Inflammatory macrophage treated with lipopolysaccharide for 1 hour (primary cell): ENCODE results near the gene DCDC1.

Source experiments
- DNase-seq, 2 donors: peaks; one replicate each; pipeline ENCODE4 v3.0.0-alpha.2; 2020 to 2022

Gene DCDC1

DNA sequence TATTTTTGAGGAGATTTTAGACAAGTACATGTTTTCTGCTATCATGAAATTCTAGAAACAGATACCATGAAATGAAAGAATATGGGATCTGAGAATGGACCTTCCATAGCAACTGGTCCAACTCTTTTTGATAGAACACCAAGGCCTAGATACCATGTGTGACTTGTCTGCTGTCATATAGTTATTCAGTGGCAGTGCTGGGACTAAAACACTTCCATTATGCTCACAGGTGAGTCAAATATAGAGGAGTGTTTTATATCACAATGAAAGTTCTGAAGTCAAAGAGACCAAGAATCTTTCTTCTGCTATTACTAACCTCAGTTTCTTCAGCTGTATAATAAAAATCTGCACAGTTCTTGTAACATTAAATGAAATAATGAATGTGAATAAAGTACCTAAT lies 276.9 kb downstream of the DCDC1 start:
- no peak for DNase-seq

DNA sequence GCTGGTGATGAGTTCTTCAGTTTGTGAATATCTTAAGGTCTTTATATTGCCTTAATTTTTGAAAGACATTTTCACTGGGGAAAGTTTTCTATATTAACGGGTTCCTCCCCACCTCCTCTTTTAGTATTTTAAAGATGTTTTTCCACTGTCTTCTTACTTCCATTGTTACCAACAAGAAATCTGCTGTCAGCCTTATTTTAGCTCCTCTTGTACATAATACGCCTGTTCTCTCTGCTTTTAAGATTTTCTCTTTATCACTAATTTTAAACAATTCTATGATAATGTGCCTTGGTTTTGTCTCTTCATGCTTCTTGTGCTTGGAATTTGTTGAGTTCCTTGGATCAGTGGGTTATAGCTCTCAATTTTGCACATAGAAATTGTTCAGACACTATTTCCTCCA lies 280.4 kb downstream of the DCDC1 start:
- no peak for DNase-seq

DNA sequence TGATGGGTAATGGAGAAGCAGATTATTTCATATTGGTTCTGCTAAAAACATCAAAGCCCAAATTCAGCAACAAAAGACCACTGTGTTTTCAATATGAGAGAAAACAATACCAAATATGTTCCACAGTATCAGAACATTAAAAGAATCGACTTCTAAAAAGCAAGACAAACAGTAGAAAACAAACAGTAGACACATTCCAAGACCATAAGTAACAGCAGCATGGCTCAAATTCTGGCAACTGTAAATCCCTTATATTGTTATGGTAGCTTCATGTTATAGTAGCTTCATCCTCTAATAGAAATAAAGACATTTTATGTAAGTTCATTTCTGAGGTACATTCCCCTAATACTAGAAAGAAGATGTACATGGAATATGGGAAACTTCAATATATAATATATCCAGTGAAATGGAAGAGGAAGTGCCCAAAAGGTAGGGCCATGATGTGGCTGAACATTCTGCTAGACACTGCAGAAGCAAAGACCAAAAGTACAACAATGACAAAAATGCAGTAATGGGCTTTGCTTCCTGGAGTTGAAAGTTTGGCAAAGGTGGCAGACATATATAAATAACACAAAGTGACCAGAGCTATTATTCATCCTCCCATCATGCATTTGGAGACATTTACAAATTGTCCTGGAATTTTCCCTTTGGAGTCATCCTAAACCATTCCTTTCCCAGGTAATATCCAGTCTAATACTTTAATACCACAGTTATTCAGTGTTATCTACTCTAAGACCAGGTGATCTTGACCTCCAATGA lies 299.9 kb downstream of the DCDC1 start:
- DNase-seq: no peak

DNA sequence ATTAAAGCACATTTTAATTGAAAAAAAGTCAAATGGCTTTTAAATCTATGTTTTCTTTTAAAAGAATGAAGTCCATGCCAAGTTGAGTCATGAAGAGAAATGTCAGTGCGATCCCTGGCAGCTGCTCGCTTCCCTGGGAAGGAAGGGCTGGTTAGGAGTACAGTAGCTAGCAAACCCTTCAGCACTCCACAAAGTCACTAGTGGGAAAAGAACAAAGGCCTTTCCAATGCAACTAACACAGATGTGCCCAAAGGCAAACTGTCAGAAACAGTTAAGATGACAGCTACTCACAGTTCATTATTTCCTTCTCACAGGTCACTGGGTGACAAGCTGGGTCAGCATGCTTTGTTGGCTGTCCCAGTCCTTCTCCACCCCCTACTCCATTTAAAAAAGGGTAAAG lies 308.7 kb downstream of the DCDC1 start:
- no peak for DNase-seq

DNA sequence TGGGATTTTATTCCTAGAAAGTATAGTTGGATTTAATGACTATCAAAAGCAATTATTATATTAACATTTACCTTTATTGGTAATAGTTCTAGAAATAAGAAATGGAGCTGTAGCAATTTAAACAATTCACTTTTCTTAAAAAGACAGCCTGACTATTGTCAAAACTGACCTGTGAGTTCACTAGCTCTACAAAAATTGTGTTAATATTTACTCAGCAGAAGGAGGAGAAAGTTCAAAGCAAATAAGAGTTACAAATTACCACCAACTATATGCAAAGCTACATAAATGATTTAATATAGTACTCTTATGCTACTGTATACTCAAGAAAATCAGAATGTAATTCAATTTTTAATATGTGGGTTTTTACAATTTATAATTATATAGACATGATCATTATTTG lies 310.0 kb downstream of the DCDC1 start:
- no peak for DNase-seq

DNA sequence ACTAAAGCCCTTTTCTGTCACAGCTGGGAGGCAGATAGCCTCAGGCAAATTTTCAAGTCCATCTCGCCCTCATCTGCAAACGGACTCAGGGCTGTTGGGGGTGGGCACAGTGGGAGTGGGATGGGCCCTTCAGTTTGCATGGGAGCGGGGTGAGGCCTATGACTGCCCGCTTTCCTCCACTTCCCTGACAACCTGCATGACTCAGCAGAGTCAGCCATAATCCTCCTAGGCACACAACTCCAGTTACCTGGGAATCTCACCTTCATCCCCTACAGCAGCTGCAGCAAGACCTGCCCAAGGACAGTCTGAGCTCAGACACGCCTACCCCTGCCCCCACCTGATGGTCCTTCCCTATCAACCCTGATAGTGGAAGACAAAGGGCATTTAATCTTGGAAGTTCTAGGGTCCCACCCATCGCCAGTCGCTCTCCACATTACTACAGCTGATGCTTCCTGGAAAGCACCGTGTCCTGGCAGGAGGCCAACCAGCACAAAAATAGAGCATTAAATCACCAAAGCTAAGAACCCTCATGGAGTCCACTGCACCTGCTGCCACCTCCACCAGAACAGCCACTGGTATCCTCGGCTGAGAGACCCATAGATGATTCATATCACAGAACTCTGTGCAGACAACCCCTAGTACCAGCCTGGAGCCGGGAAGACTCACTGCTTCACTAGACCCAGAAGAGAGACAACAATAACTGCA lies 319.3 kb downstream of the DCDC1 start:
- no peak for DNase-seq

DNA sequence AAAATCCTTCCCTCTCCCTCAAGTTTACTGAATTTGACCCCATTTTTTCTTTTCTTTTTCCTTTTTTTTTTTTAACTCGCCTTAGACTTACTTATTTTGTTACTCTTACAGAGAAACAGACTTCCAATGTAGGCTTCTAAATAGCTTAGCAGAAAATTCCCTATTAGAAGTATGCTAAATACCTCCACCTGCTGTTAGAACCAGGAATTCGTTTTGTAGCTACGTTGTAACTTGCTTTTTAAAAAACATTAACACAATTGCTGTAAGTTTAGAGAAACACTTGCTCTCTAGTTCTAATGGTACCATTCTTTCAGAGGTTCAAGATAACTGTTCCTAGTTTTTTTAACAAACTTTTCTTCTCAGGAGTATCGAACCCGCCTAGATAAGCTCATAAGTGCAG lies 324.2 kb downstream of the DCDC1 start:
- DNase-seq: peak in 1 of 2 donors; percentile 7

DNA sequence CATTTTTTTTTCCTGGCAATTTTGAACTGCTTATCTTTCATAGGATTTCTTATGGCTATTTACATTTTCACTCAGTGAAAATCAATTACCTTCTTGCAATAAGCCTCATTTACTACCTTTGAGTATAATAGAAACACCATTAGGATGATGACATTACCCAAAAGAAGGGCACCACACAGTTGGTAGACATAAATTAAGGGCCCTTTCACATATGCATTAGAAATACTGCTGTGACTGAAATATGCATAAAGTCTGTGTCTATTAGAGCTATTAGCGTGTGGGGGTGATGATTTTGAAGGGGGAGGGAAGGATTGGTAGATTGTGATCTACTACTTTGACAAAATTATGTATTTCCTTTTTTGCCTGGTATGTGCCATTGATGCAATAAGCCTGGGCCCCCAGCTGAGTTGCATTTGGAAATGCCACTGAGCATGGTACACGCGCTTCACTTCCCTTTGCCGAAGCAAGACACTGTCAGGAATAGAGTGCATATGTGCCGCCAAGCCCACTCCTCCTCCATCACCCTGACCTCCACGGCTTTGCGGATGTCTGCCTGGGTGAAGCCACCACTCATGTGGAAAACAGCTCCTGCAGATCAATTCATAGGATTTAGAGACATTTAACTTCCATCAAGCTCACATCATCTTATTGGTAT lies 339.3 kb downstream of the DCDC1 start:
- DNase-seq: no peak

DNA sequence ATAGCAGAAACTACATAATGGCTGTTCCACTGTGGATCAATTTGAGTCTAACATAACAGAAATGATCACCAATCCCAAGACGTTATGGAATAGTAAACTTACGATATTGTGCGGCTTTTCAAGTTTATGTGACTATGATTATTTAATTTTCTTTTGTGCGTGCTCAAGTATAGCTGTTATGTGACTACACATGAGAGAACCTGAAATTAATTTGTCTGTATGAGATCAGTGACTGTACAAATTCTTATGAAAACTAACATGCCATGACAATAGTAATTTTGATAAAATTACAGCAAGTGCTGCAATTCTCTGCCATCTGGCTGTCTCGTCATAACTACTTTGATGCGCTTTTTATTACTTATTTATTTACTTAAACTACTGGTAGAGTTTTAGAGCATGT lies 343.2 kb downstream of the DCDC1 start:
- no peak for DNase-seq

DNA sequence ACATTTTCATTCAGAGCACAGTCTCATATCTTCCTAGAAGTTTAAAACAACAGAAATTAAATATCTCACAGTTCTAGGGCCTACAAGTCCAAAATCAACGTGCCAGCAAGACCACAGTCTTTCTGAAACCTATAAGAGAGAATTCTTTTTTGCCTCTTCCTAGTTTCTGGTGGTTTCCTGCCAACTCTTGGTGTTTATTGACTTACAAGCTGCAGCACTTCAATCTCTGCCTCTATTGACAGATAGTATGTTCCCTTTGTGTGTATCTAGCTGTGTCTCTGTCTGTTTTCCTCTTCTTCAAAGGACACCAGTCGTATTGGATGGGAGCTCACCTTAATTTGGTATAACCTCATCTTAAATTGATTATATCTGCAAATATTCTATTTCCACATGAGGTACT lies 347.5 kb downstream of the DCDC1 start:
- no peak for DNase-seq

DNA sequence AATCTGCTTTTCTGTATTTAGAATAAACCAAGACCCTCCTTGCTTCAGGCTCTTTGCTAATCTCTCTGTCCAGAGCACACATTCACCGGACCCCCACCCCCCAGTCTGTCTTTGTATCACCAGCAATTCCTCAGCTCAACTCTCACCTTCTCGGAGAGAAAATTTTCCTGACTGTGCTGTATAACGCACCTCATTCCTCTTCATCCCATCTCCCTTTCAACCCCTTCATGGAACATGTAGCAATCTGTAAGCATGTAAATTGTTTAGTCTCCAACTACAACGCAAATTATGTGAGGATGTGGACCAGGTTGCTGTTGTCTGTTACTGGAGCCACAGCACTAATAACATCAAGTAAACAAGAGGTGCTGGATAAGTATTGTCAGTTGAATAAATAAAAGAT lies 349.8 kb downstream of the DCDC1 start:
- no peak for DNase-seq

DNA sequence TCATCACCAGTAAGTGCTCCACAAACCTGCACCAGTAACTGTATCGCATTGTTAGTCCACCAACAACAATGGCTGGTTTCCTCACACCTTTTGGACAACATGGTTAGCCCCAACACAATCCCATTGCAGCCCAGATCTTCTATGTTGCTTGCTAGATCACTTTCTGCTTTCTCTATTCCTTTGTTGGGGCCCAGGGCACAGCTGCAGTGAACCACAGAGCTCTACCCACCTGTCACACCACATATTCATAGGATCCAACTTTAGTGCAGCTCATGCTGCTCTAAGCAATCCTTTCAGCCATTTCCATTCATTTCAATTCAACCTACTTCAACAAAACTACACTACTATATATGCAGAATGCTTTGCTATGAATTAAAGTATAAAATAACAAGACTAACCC lies 364.3 kb downstream of the DCDC1 start:
- no peak for DNase-seq

DNA sequence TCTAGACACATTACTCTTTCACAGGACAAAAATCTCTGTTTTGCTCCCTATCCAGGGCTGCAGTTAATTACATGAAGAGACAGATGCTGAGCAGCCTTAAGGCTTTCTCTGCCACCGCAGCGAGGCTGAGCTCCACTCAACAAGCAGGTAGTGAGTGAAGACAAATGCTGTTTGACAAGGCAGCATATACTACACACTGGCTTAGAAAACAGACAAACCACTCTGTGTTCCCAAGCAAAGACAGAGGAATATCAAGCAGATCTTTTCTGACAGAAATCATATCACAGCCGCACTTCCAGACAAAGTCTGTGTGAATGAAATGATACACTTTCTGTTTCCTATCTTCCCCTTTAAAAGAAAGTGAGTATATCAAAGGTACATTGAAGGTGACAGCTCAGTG lies 368.1 kb downstream of the DCDC1 start:
- DNase-seq: no peak

DNA sequence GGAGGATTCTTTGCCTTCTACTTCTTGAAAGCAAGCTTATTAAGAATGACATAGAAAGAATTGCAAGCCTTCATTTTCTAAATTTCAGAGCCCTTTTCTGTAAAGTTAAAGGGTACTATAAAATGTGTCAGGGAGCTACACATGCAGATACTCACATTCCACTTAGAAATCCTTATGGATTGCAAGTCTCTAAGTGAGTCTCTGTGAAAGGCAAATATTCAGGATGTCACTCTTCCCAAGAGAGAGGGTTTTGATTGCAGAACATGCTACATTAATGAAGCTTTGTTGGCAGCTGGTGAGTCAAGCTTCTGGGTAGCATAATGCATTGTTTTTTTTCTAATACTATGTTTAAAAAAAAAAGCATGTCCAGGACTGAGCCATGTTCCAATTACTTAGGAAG lies 369.2 kb downstream of the DCDC1 start:
- DNase-seq: no peak

DNA sequence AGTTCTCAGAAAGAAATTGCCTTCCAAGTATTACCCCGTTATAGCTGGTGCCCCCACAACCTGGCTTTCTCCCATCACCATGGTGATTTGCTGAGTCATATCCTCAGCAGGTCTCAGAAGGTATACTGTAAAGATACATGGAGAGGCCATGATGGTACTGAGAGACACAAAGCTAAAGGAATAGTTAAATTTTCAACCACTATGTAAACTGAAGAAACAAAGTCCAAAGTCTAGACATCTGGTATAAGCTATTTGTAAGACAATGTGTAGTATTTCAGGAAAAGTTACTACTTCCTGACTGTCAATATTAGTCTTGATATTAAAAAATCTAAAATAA lies 377.1 kb downstream of the DCDC1 start:
- DNase-seq: no peak

DNA sequence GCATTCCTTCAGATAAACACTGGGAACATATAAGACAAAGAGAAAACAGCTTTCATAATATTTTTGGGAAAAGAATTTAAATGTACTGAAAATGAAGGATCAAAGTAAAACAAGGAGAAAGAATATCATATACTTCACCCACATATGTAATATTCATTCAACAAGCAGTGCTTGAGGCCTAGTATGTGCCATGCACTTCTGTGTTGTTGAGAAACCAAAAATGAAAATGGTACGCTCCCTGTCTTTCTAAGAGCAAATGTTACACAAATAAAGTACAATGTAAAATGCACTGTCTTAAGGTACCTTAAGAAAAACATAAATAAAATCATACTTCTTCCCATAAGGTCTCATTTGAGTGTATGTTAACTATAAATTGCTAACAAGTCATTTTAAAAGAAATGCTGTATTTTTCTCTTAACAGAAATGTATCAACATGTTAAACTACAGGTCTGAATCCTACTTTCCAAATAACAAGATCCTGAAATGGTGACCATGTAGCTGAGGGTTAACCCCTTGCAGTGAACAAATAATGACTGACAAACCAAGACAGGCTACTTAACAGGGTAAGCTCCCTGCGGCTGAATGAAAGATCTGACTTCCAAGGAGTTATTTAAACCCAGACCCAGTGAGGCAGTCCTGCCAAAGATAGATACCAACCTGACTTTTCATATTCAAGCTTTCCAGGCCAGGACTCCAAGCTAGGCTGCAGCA lies 377.6 kb downstream of the DCDC1 start:
- no peak for DNase-seq

DNA sequence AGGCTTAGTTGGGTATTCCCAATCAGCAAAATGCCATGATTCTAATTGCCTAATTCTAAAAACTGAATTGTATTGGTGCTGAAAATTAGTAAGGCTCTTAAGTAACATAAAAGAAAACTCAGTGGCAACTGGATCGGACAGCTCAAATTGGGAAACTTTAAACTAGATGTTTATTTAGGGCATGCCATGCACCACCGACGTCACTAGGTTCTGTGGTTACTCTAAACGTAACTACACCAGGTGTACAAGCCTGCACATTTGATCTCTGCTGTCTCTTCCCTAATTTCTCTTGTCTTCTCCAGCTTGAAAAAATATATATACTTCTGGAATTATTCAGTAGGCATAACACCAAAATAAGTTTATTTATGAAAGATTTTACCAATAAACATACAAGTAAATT lies 378.2 kb downstream of the DCDC1 start:
- no peak for DNase-seq

DNA sequence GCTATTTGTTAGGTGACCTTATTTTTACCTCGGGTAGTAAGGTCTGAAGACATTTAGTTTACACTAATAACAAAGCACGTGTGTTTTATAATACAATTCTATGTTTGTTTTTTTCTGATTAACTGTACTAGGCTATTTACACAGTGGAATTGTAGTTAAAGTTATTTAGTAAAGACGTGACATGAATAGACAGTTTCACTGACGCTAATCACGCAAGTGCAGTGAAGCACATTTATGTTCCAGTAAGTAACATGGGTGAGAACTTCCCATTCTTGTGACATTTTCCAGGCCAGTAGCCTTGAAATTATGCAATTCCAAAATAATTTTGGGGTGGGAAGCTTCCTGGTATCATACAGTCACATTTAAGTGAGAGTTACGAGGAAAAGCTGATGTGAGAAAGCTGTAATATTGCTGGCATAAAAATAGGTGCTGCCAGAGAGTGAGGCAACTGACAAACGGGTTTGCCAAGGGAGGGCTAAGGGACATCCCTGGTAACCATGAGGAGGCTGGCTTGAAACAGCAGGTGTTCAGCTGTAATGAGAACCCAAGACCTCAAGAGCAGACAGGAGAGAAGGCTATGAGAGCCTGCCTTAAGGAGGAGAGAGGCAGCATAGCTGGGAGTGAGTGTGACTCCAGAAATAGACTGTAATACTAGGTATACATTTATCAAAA lies 378.8 kb downstream of the DCDC1 start:
- no peak for DNase-seq

DNA sequence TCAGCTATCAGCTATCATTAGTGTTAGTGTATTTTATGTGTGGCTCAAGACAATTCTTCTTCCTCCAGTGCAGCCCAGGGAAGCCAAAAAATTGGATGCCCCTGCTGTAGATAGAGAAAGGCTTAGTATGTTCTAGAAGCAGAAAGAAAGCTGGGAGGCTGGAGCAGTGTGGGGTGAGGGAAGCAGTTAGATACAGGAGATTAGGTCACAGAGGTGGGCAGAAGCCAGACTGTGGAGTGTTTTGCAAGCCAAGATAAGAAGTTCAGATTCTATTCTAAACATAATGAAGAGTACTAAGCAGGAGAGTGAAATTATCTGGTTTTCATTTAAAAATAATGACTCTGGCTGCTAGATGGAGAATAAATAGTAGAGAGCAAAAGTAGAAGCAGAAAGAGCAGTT lies 381.7 kb downstream of the DCDC1 start:
- DNase-seq: no peak

DNA sequence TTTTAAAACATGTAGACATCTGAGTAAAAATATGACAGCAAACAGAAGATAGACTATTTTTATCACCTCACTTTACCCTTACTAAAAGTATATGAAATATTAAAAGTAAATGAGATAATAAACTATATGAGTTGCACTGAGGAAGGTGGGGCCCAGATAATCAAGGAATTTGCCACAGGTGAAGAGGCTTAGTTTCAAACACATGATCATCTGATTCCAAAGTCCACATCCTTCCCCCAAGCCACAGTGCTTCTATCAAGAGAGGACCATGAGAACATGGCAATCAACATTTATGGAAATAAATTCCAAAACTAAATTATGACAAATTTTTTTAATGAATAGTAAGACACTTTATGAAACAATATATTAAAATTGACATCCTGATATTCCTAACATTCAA lies 384.0 kb downstream of the DCDC1 start:
- no peak for DNase-seq

DNA sequence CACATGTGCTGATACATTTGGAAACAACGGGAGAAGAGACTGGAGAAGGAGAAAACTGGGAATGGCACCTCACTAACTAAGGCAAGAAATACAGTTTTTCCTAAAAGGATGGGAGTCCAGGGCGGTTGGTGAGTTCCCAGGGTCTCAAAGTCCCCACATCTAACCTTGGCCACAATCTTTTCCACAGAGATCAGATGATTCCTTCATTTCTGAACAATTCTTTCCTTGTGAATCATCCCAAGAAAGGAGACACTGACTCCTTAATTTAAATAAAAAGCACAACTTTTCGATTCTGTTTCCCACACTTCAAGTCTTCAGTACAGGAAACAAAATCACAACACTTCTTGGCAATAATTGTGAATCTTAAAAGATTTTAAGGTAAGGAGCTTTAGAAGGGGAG lies 384.7 kb downstream of the DCDC1 start:
- DNase-seq: no peak

DNA sequence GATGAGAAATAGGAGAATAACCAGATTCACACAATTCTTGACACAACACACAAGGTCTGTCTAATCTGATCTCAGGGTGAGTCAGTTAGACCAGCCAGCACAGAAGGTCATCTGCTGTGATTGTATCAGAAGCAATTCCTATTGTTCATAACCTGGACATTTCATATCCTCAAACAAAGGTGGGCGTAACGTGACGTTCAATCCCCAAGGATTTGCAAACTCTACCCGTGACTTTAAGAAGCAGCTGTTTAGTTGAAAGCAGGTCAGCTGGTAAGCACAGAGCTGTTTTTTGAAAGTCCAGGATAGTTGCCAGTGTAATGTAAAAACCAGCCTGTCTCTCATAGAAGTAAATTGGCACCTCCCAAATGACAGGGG lies 385.1 kb downstream of the DCDC1 start:
- DNase-seq: no peak

DNA sequence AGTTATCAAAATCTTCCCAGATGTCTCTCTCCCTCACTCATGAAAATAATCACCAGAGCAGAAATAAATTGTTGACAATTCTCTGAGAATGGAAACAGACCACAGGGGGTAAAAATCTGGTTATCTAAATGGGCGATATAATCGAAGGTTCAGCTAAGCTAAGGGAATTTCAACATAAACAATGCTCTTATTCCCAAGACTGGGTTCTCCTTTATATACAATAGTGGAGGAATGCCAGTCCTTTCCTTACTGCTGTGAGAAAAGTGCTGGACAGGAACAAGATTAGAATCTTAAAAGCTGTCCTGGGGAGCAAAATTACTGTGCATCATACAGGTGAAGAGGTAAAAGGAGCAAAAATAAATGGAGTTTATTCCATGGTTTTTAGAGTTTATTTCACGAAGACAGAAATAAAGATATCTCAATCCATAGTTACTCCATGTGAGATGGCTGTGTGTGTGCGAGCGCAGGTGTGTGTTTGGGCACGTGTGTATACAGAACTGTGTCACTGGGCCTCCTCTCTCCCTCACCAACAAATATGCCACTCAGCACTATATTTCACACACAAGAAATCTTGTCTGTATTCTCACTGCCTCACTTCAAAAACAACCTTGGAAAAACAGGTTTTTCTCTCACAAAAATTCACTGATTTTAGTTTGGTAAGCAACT lies 385.6 kb downstream of the DCDC1 start:
- DNase-seq: no peak
